ENCODE measurements around the gene GALNT2.

DNA sequence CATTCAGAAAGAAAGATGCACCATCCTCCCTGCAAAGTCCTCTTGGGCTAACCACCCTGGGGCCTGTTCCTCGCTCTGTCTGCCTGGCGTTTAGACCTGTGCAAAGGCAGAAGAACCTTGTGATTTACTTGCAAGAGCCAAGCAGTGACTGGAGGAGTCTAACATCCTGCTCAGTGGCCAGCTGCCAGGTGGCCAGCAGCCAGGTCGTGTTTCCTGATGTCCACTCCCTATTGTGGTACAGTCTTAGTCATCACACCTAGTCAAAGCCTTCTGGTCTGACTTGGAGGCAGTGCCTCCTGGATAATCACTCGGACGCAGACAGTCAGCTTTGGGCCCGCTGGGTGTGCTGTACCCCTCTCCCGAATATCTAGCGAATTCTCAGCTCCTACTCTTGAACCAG is 241.0 kb downstream of the GALNT2 start:
- TF ChIP-seq, protein P1, sequence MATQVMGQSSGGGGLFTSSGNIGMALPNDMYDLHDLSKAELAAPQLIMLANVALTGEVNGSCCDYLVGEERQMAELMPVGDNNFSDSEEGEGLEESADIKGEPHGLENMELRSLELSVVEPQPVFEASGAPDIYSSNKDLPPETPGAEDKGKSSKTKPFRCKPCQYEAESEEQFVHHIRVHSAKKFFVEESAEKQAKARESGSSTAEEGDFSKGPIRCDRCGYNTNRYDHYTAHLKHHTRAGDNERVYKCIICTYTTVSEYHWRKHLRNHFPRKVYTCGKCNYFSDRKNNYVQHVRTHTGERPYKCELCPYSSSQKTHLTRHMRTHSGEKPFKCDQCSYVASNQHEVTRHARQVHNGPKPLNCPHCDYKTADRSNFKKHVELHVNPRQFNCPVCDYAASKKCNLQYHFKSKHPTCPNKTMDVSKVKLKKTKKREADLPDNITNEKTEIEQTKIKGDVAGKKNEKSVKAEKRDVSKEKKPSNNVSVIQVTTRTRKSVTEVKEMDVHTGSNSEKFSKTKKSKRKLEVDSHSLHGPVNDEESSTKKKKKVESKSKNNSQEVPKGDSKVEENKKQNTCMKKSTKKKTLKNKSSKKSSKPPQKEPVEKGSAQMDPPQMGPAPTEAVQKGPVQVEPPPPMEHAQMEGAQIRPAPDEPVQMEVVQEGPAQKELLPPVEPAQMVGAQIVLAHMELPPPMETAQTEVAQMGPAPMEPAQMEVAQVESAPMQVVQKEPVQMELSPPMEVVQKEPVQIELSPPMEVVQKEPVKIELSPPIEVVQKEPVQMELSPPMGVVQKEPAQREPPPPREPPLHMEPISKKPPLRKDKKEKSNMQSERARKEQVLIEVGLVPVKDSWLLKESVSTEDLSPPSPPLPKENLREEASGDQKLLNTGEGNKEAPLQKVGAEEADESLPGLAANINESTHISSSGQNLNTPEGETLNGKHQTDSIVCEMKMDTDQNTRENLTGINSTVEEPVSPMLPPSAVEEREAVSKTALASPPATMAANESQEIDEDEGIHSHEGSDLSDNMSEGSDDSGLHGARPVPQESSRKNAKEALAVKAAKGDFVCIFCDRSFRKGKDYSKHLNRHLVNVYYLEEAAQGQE (IDR thresholded peaks at IDR 0.05; ENCODE audit: unreplicated experiment), result no peak
- TF ChIP-seq JUNB (IDR thresholded peaks at IDR 0.05; ENCODE audit: unreplicated experiment) (no peak), POLR2AphosphoS5 (IDR thresholded peaks at IDR 0.05; ENCODE audit: low read depth) (no peak), EZH2phosphoT487 (IDR thresholded peaks at IDR 0.05; ENCODE audit: unreplicated experiment) (no peak), EZH2 (IDR thresholded peaks at IDR 0.05; ENCODE audit: low read depth, unreplicated experiment) (no peak), ZNF114 (CRISPR knock-in tag; IDR thresholded peaks at IDR 0.05) (no peak)
- TF ChIP-seq, protein P2, sequence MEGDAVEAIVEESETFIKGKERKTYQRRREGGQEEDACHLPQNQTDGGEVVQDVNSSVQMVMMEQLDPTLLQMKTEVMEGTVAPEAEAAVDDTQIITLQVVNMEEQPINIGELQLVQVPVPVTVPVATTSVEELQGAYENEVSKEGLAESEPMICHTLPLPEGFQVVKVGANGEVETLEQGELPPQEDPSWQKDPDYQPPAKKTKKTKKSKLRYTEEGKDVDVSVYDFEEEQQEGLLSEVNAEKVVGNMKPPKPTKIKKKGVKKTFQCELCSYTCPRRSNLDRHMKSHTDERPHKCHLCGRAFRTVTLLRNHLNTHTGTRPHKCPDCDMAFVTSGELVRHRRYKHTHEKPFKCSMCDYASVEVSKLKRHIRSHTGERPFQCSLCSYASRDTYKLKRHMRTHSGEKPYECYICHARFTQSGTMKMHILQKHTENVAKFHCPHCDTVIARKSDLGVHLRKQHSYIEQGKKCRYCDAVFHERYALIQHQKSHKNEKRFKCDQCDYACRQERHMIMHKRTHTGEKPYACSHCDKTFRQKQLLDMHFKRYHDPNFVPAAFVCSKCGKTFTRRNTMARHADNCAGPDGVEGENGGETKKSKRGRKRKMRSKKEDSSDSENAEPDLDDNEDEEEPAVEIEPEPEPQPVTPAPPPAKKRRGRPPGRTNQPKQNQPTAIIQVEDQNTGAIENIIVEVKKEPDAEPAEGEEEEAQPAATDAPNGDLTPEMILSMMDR (conservative IDR thresholded peaks at IDR 0.05; ENCODE audit: low read depth in 2 of 2), result no peak

Data from GM23338 (cell line).